Aorta (tissue), 5 donors: Measurements from ENCODE around the gene DDX25. TPM values are rescaled to one million over a fixed set of nuclear protein-coding genes. Genes with fewer than 3 reads are reported as not detected.

Source experiments
- ATAC-seq: fragments of 200-7000 bp; cut with Tn5 transposase; one replicate; pipeline ENCODE4 v1.9.1; 2022; ENCODE audit warnings: moderate library complexity; ENCODE audit not compliant: low FRiP score
- DNase-seq, 2 donors: peaks; one replicate each; pipeline ENCODE4 v3.0.0-alpha.2; 2020
- H3K27ac ChIP-seq, 2 donors: one replicate each; pipeline ENCODE4 v1.5.1; 2013; ENCODE audit warnings: low read length in 2 of 2, mild to moderate bottlenecking in 2 of 2, moderate library complexity in 2 of 2, control low read depth in 1 of 2, inconsistent platforms in 1 of 2, low read depth in 1 of 2
- H3K27me3 ChIP-seq, 2 donors: one replicate each; pipeline ENCODE4 v1.6.1; 2013; ENCODE audit warnings: control low read depth in 1 of 2, low read length in 1 of 2, mild to moderate bottlenecking in 1 of 2, moderate library complexity in 1 of 2; ENCODE audit not compliant: insufficient read depth in 2 of 2, control insufficient read depth in 1 of 2
- H3K36me3 ChIP-seq, 2 donors: one replicate each; pipeline ENCODE4 v1.6.1; 2013; ENCODE audit warnings: control low read depth in 1 of 2, low read length in 1 of 2, mild to moderate bottlenecking in 1 of 2; ENCODE audit not compliant: insufficient read depth in 2 of 2, control insufficient read depth in 1 of 2
- H3K4me1 ChIP-seq, 2 donors: one replicate each; pipeline ENCODE4 v1.6.1; 2013; ENCODE audit warnings: low read length in 2 of 2, control low read depth in 1 of 2, mild to moderate bottlenecking in 1 of 2, moderate library complexity in 1 of 2; ENCODE audit not compliant: insufficient read depth in 2 of 2, control insufficient read depth in 1 of 2
- H3K4me3 ChIP-seq, 2 donors: one replicate each; pipeline ENCODE4 v1.5.1; 2013; ENCODE audit warnings: low read length in 2 of 2, control low read depth in 1 of 2, mild to moderate bottlenecking in 1 of 2
- H3K9me3 ChIP-seq: one replicate; pipeline ENCODE4 v1.6.1; 2013; ENCODE audit warnings: mild to moderate bottlenecking, low read length; ENCODE audit not compliant: control insufficient read depth
- WGBS, 2 donors: extraction: QIAGEN DNeasy Blood & Tissue Kit; methylation state at CpG; one replicate each; pipeline ENCODE4 v1.1.7; 2013; 5-methylcytosine and 5-hydroxymethylcytosine counted together
- intact Hi-C, 2 donors: fragments of 100-400 bp; cut with DNase I; formaldehyde crosslinking; loops; one replicate each; pipeline versions ENCODE4 v1.14.2 to v1.15.0; 2022
- polyA plus RNA-seq, 2 donors: library from polyadenylated mRNA; stranded (reverse); fragments of 200-250 nt; gene quantifications; one replicate each; pipeline ENCODE4 v1.2.3, GENCODE V29; 2013
- total RNA-seq, 2 donors: library from RNA; stranded (reverse); fragmentation: NEBNext Ultra II Directional; extraction: Animal tissue kit (Norgen Biotek cat#: 25700); gene quantifications; one replicate each; pipeline ENCODE4 v1.2.1, GENCODE V29; 2021
- donor health status: healthy with polysubstance abuse.
- donor health status: Bipolar disorder and iron deficiency.
- donor health status: DM: no; HTN: no; CAD: no.
- donor health status: DM: no; HTN: no; CAD: no.
- donor health status: DM: yes; HTN: yes; CAD: no.

DDX25 gene
- total and polyA plus RNA-seq, 4 donors: 0.30 TPM; not detected in 3

- peak in 1 of 2 donors; percentile 62 for DNase-seq
- intact Hi-C loops: no loop called here
- Histone ChIP-seq H3K27ac (no peak overlapping the region), H3K4me3 (no peak overlapping the region), H3K36me3 (peaks cover 0 to 3% of the 10 kb centered on the region in 2 donors), H3K27me3 (no peaks in the 10 kb centered on the region), H3K9me3 (peaks cover under 1% of the 10 kb centered on the region), H3K4me1 (no peaks in the 10 kb centered on the region)
- peak; percentile 73 for ATAC-seq
- 66 to 67% methylated on average over 22 of the region's 22 CpGs for WGBS, 2 donors
Observed at GRCh38 chr11:125956391-125957134, 52.3 kb downstream of the DDX25 start.

- Histone ChIP-seq H3K27me3 (no peaks in the 10 kb centered on the region), H3K36me3 (peaks cover 0 to 5% of the 10 kb centered on the region in 2 donors), H3K4me3 (no peak overlapping the region), H3K27ac (no peak overlapping the region), H3K4me1 (no peaks in the 10 kb centered on the region), H3K9me3 (peaks cover 2% of the 10 kb centered on the region)
- 82 to 84% methylated on average over 14 of the region's 14 CpGs for WGBS, 2 donors
- ATAC-seq: no peak
- intact Hi-C loops: no loop called here
- no peak for DNase-seq
Observed at GRCh38 chr11:125957618-125958332, 53.5 kb downstream of the DDX25 start.

- H3K27me3 ChIP-seq: no peaks in the 10 kb centered on the region
- ATAC-seq (no peak), DNase-seq (no peak)
- H3K27ac ChIP-seq: no peak overlapping the region
- H3K36me3 ChIP-seq: peaks cover 0 to 5% of the 10 kb centered on the region in 2 donors
- 86 to 87% methylated on average over 4 of the region's 4 CpGs for WGBS, 2 donors
- H3K4me1 ChIP-seq: no peaks in the 10 kb centered on the region
- intact Hi-C loops: no loop called here
- H3K4me3 ChIP-seq: no peak overlapping the region
- peaks cover 2% of the 10 kb centered on the region for H3K9me3 ChIP-seq
Observed at GRCh38 chr11:125958872-125959400, 54.6 kb downstream of the DDX25 start.

GRCh38 chr11:125959511-125959910 is 55.2 kb downstream of the DDX25 start:
- no peak overlapping the region for H3K27ac ChIP-seq
- intact Hi-C loops: no loop called here
- no peak overlapping the region for H3K4me3 ChIP-seq
- H3K4me1 ChIP-seq: no peaks in the 10 kb centered on the region
- no peaks in the 10 kb centered on the region for H3K27me3 ChIP-seq
- peaks cover 2% of the 10 kb centered on the region for H3K9me3 ChIP-seq
- peaks cover 0 to 5% of the 10 kb centered on the region in 2 donors for H3K36me3 ChIP-seq
- WGBS, 2 donors: 95 to 98% methylated on average over 6 of the region's 6 CpGs
- DNase-seq: no peak
- no peak for ATAC-seq

- 88 to 90% methylated on average over 10 of the region's 10 CpGs for WGBS, 2 donors
- Histone ChIP-seq H3K36me3 (peaks cover 0 to 5% of the 10 kb centered on the region in 2 donors), H3K27me3 (no peaks in the 10 kb centered on the region), H3K9me3 (peaks cover 2% of the 10 kb centered on the region), H3K27ac (no peak overlapping the region), H3K4me3 (no peak overlapping the region), H3K4me1 (no peaks in the 10 kb centered on the region)
- DNase-seq (no peak), ATAC-seq (no peak)
- intact Hi-C loops: no loop called here
Observed at GRCh38 chr11:125959931-125960330, 55.6 kb downstream of the DDX25 start.

- Histone ChIP-seq H3K27me3 (no peaks in the 10 kb centered on the region), H3K4me3 (no peak overlapping the region), H3K27ac (no peak overlapping the region), H3K36me3 (peaks cover 0 to 5% of the 10 kb centered on the region in 2 donors), H3K4me1 (no peaks in the 10 kb centered on the region), H3K9me3 (peaks cover 2% of the 10 kb centered on the region)
- ATAC-seq: no peak
- 83 to 86% methylated on average over 6 of the region's 6 CpGs for WGBS, 2 donors
- intact Hi-C loops: no loop called here
- no peak for DNase-seq
Observed at GRCh38 chr11:125960771-125961170, 56.5 kb downstream of the DDX25 start.

GRCh38 chr11:125967515-125967914 is 63.2 kb downstream of the DDX25 start:
- H3K4me1 ChIP-seq: no peaks in the 10 kb centered on the region
- H3K9me3 ChIP-seq: no peaks in the 10 kb centered on the region
- DNase-seq (no peak), ATAC-seq (no peak)
- no peak overlapping the region for H3K4me3 ChIP-seq
- no peak overlapping the region for H3K27ac ChIP-seq
- WGBS, 2 donors: 93 to 95% methylated on average over 4 of the region's 4 CpGs
- intact Hi-C loops: no loop called here
- no peaks in the 10 kb centered on the region for H3K27me3 ChIP-seq
- H3K36me3 ChIP-seq: no peaks in the 10 kb centered on the region

- DNase-seq (no peak), ATAC-seq (no peak)
- 84 to 86% methylated on average over 7 of the region's 7 CpGs for WGBS, 2 donors
- Histone ChIP-seq H3K4me1 (no peaks in the 10 kb centered on the region), H3K9me3 (no peaks in the 10 kb centered on the region), H3K27ac (no peak overlapping the region), H3K27me3 (no peaks in the 10 kb centered on the region), H3K36me3 (no peaks in the 10 kb centered on the region), H3K4me3 (no peak overlapping the region)
- intact Hi-C loops: no loop called here
Observed at GRCh38 chr11:125968354-125968753, 64.0 kb downstream of the DDX25 start.
